Retinal pigment epithelial cell (primary cell): ENCODE results near the gene FBXW7.

Experiments
- DNase-seq: peaks from one replicate; pipeline ENCODE4 v3.0.0-alpha.2; 2010; ENCODE audit warnings: low read depth
- H3K4me3 ChIP-seq: 2 replicates; pipeline ENCODE4 v1.5.1; 2011; ENCODE audit warnings: mild to moderate bottlenecking, low read length, control low read depth, moderate library complexity
- TF ChIP-seq, protein P1 (sequence below): conservative IDR thresholded peaks from 2 replicates; pipeline ENCODE4 v1.5.1; 2011; ENCODE audit warnings: low read depth, low read length, control low read depth, inconsistent platforms

FBXW7 gene

DNA sequence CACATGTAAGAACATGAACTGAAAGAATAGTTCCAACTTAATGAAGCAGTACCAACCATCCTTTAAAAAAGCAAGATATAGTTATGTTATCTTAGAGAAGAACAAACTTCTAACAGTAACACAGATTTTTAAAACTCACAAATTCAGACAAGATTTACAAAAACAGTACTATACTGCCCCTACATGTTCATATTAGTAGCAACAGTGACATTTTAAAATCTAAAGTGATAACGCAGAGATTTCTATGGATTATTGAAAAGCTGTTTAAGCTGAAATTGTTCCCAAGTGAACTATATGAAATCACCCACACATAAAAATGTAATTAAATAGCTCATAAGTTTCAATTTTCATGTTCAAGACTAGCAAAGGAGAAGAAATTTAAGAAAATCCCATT is 166.0 kb downstream of the FBXW7 start:
- no peak overlapping the region for H3K4me3 ChIP-seq
- no peak for DNase-seq
- TF ChIP-seq, protein P1, sequence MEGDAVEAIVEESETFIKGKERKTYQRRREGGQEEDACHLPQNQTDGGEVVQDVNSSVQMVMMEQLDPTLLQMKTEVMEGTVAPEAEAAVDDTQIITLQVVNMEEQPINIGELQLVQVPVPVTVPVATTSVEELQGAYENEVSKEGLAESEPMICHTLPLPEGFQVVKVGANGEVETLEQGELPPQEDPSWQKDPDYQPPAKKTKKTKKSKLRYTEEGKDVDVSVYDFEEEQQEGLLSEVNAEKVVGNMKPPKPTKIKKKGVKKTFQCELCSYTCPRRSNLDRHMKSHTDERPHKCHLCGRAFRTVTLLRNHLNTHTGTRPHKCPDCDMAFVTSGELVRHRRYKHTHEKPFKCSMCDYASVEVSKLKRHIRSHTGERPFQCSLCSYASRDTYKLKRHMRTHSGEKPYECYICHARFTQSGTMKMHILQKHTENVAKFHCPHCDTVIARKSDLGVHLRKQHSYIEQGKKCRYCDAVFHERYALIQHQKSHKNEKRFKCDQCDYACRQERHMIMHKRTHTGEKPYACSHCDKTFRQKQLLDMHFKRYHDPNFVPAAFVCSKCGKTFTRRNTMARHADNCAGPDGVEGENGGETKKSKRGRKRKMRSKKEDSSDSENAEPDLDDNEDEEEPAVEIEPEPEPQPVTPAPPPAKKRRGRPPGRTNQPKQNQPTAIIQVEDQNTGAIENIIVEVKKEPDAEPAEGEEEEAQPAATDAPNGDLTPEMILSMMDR: peak; percentile 28

DNA sequence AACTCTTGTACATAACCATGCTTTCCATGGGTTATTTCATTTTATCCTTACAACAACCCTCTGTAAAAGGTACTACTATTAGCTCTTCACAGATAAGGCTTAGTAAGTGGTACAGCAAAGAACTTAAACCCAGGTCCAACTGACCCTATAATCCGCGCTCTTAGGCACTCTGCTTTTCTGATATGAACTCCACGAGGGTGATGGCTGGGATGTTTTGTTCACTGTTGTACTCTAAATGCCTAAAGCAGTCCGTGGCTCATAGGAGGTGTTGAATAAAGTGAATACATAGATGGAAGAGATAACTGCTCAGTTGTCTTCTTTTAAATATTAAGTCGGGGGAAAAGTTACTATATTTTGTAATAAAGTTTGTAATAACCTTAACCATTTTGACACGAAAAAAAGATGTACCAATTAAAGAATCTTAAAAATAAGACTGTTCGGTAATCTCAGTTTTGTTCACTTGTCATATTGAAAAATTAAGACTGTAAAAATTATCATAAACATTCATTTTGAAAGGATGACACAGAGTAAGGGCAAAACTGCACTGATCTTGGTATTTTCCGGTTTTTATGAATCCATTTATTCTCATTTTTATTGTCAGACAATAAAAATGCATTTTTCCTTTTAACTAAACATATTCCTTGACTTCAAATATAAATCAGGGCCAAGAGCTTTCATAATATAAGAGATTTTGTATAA is 166.5 kb downstream of the FBXW7 start:
- DNase-seq: no peak
- no peak overlapping the region for H3K4me3 ChIP-seq
- TF ChIP-seq, protein P1: no peak

DNA sequence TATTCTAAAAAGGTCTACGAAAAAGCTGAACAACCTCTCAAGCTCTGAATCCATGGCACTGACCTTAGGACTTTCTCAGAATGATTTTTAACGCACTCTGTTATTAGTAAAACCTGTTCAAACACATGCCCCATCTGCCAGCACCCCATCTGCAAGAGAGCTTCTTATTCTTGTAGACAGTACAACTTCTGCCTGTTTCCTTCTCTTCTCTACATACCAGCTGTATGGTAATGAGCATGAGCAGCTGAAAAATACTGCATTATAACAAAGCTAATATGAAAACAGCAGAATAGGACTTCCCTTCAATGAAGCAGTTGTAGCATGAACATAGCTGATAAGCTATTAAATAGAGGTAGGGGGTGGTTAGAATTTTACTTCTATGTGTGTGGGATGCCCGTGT is 167.9 kb downstream of the FBXW7 start:
- H3K4me3 ChIP-seq: no peak overlapping the region
- TF ChIP-seq, protein P1: no peak
- no peak for DNase-seq

DNA sequence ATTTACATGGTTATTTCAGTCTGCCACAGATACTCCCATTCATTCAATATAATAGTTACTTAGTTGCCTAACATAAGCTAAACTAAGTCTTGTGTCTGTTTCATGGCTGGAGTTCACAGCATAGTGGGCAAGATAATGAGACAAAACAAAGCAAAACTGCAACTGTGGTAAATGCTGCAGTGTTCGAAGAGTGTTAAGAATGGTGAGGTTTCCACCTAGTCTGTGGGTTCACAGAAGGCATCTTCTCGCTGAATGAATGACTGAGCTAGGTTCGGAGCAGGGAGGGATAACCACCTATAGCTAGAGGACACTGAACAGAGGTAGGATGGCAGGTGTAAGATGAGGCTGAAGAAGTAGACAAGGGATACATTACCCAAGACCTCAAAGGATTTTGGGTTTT is 171.0 kb downstream of the FBXW7 start:
- TF ChIP-seq, protein P1: no peak
- no peak for DNase-seq
- no peak overlapping the region for H3K4me3 ChIP-seq

DNA sequence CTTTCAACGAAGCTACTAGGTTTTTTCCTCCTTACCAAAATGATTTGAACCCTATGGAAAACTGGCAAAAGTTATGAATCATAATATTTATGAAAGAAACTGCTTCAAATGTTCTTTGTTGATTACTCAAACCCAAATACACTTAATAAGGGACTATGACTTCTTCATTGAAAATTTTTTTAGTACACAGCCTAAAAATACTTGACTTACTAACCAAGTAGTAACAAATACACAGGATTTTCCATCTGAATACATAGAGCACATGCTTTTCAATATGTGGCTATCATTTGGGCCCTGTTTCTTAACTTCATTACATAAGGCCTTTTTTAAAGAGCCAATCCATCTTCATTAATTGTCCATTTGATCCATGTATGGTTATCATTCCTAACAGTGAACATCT is 171.5 kb downstream of the FBXW7 start:
- no peak overlapping the region for H3K4me3 ChIP-seq
- DNase-seq: no peak
- TF ChIP-seq, protein P1: no peak

DNA sequence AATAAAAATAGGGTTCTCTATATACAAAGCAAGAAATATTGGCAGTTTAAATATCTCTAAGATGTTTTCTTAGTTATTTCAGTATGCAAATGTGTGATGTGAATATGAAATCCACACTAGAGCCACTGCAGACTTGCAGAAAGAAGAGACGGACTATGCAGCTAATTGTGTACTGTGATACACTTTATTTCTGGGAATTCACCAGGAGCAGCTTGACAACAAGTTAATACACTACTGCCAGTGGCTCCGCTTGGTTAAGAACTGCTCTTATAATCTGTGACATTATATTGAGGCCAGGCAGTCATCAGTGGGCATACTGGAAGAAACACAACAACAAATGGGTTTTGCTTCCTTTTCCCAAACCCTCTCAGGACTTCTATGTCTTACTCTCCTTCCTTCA is 172.0 kb downstream of the FBXW7 start:
- TF ChIP-seq, protein P1: no peak
- H3K4me3 ChIP-seq: no peak overlapping the region
- DNase-seq: no peak

DNA sequence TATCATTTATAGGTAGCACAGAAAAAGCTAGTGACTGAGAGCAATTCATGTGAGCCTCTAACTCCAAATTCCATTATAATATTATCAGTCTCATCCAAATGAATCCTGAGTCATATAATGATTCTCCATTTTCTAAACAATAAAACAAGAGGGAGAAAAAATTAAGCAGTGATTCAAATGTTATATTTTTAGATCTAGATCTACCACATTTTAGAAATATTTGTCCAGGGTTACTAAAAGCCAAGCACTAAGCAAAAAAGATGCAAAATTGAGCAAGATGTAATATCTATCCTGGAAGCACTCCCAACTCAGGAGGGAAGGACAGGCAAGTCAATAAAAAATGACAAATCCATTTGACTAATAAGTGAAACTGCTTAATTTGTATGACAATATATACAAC is 172.8 kb downstream of the FBXW7 start:
- no peak for DNase-seq

More for the DNA sequence above, 172.8 kb downstream of the FBXW7 start:
- TF ChIP-seq, protein P1: no peak
- no peak overlapping the region for H3K4me3 ChIP-seq
